ENCODE measurements around the gene ANKRD65. TPM values are rescaled to one million over a fixed set of nuclear protein-coding genes. Genes with fewer than 3 reads are reported as not detected.

ANKRD65 gene
- total RNA-seq, 2 experiments from 2014 or later, result not detected

- Mint-ChIP-seq H3K9me3 (no peaks in the 10 kb centered on the region), H3K36me3 (no peaks in the 10 kb centered on the region), H3K4me1 (ENCODE audit: low read depth) (peaks cover 5% of the 10 kb centered on the region), H3K4me3 (no peak overlapping the region), H3K27ac (no peak overlapping the region), H3K27me3 (peaks cover 30% of the 10 kb centered on the region)
- POLR2A ChIA-PET, result no interaction called here
- no peak for DNase-seq
- CTCF ChIA-PET, result no interaction called here
- intact Hi-C loops (cut with micrococcal nuclease), result no loop called here
Measured at GRCh38 chr1:1426496-1427105, 5.5 kb upstream of the ANKRD65 start.

DNA sequence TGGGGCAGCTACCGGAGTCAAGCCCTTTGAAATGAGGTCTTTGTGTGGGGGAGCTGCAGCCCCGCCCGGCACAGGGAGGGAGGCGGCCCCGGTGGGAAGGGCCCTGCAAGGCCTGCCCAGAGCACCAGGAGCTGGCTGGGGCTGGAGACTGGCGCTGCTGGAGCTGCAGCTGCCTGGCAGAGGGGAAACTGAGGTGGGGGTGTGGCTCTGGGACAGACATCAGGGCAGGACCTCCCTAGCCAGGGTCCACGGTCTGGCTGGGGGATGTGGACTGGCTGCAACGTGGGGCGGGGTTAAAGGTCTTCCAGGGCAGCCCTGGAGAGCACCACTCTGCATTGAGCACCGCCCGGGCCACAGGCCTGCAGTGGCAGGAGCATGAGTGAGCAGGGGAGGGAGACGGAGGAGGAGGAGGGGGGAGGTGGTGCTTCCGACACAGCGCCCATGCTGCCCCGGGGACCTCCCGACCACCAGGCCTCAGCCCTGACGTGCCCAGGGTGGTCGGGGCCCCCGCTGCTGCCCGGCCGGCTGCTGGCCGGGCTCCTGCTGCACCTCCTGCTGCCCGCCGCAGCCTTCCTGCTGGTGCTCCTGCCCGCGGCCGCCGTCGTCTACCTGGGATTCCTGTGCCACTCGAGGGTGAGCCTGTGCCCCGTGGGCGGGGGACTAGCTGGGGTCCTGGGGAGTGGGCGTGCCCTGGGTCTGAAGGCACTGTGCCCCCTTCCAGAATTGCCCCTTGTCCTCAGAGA is 4.8 kb upstream of the ANKRD65 start:
- H3K4me1 Mint-ChIP-seq (ENCODE audit: low read depth), result peaks cover 5% of the 10 kb centered on the region
- no peak overlapping the region for H3K4me3 Mint-ChIP-seq
- H3K9me3 Mint-ChIP-seq, result no peaks in the 10 kb centered on the region
- H3K27ac Mint-ChIP-seq, result no peak overlapping the region
- DNase-seq, result no peak
- H3K36me3 Mint-ChIP-seq, result no peaks in the 10 kb centered on the region
- intact Hi-C loops (cut with micrococcal nuclease), result no loop called here
- ChIA-PET POLR2A (no interaction called here), CTCF (no interaction called here)
- H3K27me3 Mint-ChIP-seq, result peaks cover 30% of the 10 kb centered on the region

GRCh38 chr1:1425426-1425752 is 4.3 kb upstream of the ANKRD65 start:
- DNase-seq, result no peak
- H3K27me3 Mint-ChIP-seq, result peaks cover 32% of the 10 kb centered on the region
- POLR2A ChIA-PET, result no interaction called here
- no peaks in the 10 kb centered on the region for H3K9me3 Mint-ChIP-seq
- intact Hi-C loops (cut with micrococcal nuclease), result no loop called here
- H3K27ac Mint-ChIP-seq, result no peak overlapping the region
- peaks cover 5% of the 10 kb centered on the region for H3K4me1 Mint-ChIP-seq (ENCODE audit: low read depth)
- no peak overlapping the region for H3K4me3 Mint-ChIP-seq
- H3K36me3 Mint-ChIP-seq, result no peaks in the 10 kb centered on the region
- CTCF ChIA-PET, result no interaction called here

- H3K9me3 Mint-ChIP-seq, result no peaks in the 10 kb centered on the region
- no peak for DNase-seq
- POLR2A ChIA-PET, result no interaction called here
- intact Hi-C loops (cut with micrococcal nuclease), result no loop called here
- H3K36me3 Mint-ChIP-seq, result no peaks in the 10 kb centered on the region
- H3K27me3 Mint-ChIP-seq, result peaks cover 28% of the 10 kb centered on the region
- H3K4me1 Mint-ChIP-seq (ENCODE audit: low read depth), result peaks cover 5% of the 10 kb centered on the region
- H3K27ac Mint-ChIP-seq, result no peak overlapping the region
- no peak overlapping the region for H3K4me3 Mint-ChIP-seq
- CTCF ChIA-PET, result interaction anchor here (0.8 kb wide), 1 partner anchor 16 kb away, joined by 4 read pairs; no protein-coding TSS in a partner anchor
Measured at GRCh38 chr1:1424707-1425106, 3.6 kb upstream of the ANKRD65 start.

- CTCF ChIA-PET, result no interaction called here
Measured at GRCh38 chr1:1423245-1423597, 2.1 kb upstream of the ANKRD65 start.

DNA sequence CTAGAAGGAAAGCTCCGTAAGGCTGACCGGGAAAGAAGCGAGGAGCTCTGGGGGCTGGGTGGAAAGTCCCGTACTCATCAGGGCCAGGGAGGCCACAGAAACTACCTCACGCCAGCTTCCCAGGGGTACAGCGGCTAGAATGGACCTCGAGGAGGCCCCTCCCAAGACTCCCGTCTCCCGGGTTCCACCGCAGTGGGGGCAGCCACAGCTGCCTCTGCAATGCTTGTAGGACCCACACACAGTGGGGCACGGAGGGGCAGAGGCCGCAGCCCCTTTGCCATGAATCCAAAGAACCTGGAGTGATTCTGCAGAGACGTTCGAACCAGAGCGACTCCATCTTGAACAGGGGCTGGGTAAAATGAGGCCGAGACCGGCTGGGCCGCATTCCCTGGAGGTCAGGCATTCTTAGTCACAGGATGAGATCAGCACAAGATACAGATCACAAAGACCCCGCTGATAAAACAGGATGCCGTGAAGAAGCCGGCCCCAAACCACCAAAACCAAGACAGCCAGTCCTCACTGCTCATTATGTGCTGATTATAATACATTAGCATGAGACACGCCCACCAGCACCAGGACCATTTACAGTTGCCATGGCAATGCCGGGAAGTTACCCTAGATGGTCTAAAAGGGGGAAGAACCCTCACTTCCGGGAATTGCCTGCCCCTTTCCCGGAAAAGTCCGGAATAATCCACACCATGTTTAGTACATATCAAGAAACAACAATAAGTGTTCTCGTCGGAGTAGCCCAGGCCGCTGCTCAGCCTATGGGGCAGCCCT is 1.6 kb upstream of the ANKRD65 start:
- intact Hi-C loops (cut with micrococcal nuclease), result no loop called here
- Mint-ChIP-seq H3K27ac (no peak overlapping the region), H3K4me1 (ENCODE audit: low read depth) (peaks cover 13% of the 10 kb centered on the region), H3K9me3 (no peaks in the 10 kb centered on the region), H3K4me3 (no peak overlapping the region), H3K36me3 (no peaks in the 10 kb centered on the region), H3K27me3 (peaks cover 22% of the 10 kb centered on the region)
- no peak for DNase-seq
- POLR2A ChIA-PET, result no interaction called here
- CTCF ChIA-PET, result no interaction called here

More at GRCh38 chr1:1423245-1423597, 2.1 kb upstream of the ANKRD65 start:
- DNase-seq, result no peak
- intact Hi-C loops (cut with micrococcal nuclease), result no loop called here
- peaks cover 8% of the 10 kb centered on the region for H3K4me1 Mint-ChIP-seq (ENCODE audit: low read depth)
- no peak overlapping the region for H3K27ac Mint-ChIP-seq
- no peak overlapping the region for H3K4me3 Mint-ChIP-seq
- H3K27me3 Mint-ChIP-seq, result peaks cover 22% of the 10 kb centered on the region
- H3K36me3 Mint-ChIP-seq, result no peaks in the 10 kb centered on the region
- POLR2A ChIA-PET, result no interaction called here
- H3K9me3 Mint-ChIP-seq, result no peaks in the 10 kb centered on the region

DNA sequence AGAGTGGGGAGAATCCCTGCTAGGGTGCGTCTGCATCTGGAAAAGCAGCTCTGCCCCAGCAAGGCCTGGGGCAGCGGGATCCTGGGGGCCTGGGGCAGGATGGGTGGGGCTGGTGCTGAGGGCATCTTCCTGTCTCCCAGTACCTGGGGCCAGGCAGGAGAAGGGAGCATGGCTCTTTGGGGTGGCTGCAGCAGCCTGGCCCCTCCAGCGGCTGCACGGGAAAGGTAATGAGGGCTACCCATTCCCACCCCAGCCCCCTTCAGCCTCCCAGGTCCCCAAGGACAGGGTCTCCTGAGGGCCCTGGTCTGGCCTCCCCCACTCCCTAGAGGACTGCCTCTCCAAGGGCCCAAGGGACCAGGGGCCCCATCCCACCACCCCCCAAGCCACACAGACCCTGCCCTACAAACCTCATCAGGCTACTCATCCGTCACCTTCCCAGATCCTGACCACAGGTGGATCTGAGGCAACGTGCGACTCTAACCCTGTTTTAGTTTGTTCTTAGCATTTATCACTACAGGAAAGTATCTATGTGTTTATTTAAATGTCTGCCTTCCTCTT is 910 bp upstream of the ANKRD65 start:
- no peak for DNase-seq
- intact Hi-C loops (cut with micrococcal nuclease), result no loop called here
- ChIA-PET POLR2A (no interaction called here), CTCF (no interaction called here)
- Mint-ChIP-seq H3K9me3 (no peaks in the 10 kb centered on the region), H3K36me3 (no peaks in the 10 kb centered on the region), H3K27me3 (peaks cover 22% of the 10 kb centered on the region), H3K4me1 (ENCODE audit: low read depth) (peaks cover 14% of the 10 kb centered on the region), H3K4me3 (no peak overlapping the region), H3K27ac (no peak overlapping the region)

DNA sequence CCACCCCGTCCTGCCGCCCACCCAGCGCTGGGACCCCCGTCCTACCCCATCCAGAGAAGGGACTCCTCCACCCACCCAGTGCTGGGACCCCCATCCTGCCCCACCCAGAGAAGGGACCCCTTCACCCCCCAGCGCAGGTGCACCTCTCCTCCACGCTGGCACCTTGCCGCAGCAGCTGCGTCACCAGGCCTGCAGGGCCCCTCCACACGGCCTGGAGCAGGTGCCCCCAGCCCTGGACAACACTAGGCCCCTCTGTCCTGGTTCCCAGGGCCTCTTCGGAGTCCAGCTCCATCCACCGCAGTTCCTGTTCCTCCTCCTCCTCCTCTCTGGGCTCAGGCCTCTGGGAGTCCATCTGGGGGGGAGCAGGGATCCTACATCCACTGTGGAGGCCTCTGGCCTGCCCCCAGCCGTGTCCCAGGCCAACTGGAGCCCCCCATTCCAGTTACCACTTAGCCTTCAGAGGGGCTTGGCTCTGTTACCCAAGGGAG is 378 bp downstream of the ANKRD65 start:
- DNase-seq, result no peak
- POLR2A ChIA-PET, result no interaction called here
- CTCF ChIA-PET, result no interaction called here
- Mint-ChIP-seq H3K9me3 (no peaks in the 10 kb centered on the region), H3K36me3 (no peaks in the 10 kb centered on the region), H3K4me3 (no peak overlapping the region), H3K4me1 (ENCODE audit: low read depth) (peaks cover 12% of the 10 kb centered on the region), H3K27ac (no peak overlapping the region), H3K27me3 (peaks cover 17% of the 10 kb centered on the region)
- intact Hi-C loops (cut with micrococcal nuclease), result no loop called here

- peaks cover 12% of the 10 kb centered on the region for H3K4me1 Mint-ChIP-seq (ENCODE audit: low read depth)
- no peak overlapping the region for H3K27ac Mint-ChIP-seq
- H3K9me3 Mint-ChIP-seq, result no peaks in the 10 kb centered on the region
- H3K36me3 Mint-ChIP-seq, result no peaks in the 10 kb centered on the region
- H3K4me3 Mint-ChIP-seq, result no peak overlapping the region
- peaks cover 15% of the 10 kb centered on the region for H3K27me3 Mint-ChIP-seq
- no peak for DNase-seq
- intact Hi-C loops (cut with micrococcal nuclease), result no loop called here
- ChIA-PET POLR2A (no interaction called here), CTCF (no interaction called here)
Measured at GRCh38 chr1:1419813-1420653, 1.0 kb downstream of the ANKRD65 start.

DNA sequence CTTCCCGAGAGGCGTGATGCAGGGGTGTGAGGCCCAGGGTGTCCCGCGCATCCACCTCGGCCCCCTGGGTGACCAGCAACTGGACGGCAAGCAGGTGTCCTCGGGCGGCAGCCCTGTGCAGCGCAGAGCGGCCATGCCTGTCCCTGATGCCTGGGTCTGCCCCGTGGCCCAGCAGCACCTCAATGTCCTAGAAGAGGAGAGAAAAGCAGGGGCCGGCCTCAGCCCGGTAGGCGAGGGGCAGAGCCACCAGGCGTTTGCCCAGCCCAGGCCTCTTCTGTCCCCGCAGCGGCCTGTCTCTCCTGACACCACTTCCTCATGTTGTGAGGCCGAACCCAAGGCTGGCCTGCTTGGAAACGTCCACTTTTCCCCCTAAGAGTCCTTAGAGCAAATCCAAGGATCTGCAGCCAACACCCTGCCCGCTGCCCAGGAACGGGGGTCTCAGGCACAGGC is 1.7 kb downstream of the ANKRD65 start:
- Mint-ChIP-seq H3K4me3 (no peak overlapping the region), H3K9me3 (no peaks in the 10 kb centered on the region), H3K4me1 (ENCODE audit: low read depth) (peaks cover 12% of the 10 kb centered on the region), H3K36me3 (no peaks in the 10 kb centered on the region), H3K27me3 (peaks cover 10% of the 10 kb centered on the region), H3K27ac (no peak overlapping the region)
- no peak for DNase-seq
- intact Hi-C loops (cut with micrococcal nuclease), result no loop called here
- POLR2A ChIA-PET, result no interaction called here
- CTCF ChIA-PET, result no interaction called here

GRCh38 chr1:1418464-1419362 is 2.4 kb downstream of the ANKRD65 start:
- H3K9me3 Mint-ChIP-seq, result no peaks in the 10 kb centered on the region
- H3K27ac Mint-ChIP-seq, result no peak overlapping the region
- no peaks in the 10 kb centered on the region for H3K36me3 Mint-ChIP-seq
- intact Hi-C loops (cut with micrococcal nuclease), result no loop called here
- ChIA-PET POLR2A (no interaction called here), CTCF (no interaction called here)
- H3K4me1 Mint-ChIP-seq (ENCODE audit: low read depth), result peaks cover 12% of the 10 kb centered on the region
- no peak for DNase-seq
- no peak overlapping the region for H3K4me3 Mint-ChIP-seq
- peaks cover 10% of the 10 kb centered on the region for H3K27me3 Mint-ChIP-seq
